Heart right ventricle (tissue), 16 donors: ENCODE results near the gene GGACT. TPM values are rescaled to one million over a fixed set of nuclear protein-coding genes. Genes with fewer than 3 reads are reported as not detected.

Source experiments
- ATAC-seq, 8 donors: fragments of 200-7000 bp; cut with Tn5 transposase; one replicate each; pipeline ENCODE4 v1.9.1; 2020; ENCODE audit warnings: mild to moderate bottlenecking in 8 of 8, moderate library complexity in 8 of 8, moderate number of reproducible peaks in 1 of 8
- DNase-seq, 2 donors: peaks; one replicate each; pipeline ENCODE4 v3.0.0-alpha.2; 2020
- H3K27ac ChIP-seq, 10 donors: fragments of 200-600 bp; sonication (generic) in 2 of 10; one replicate each; pipeline versions ENCODE4 v1.5.0 to v1.8.0; 2020 to 2022; ENCODE audit warnings: mild to moderate bottlenecking in 3 of 10
- H3K27me3 ChIP-seq, 7 donors: fragments of 200-600 bp; one replicate each; pipeline ENCODE4 v1.8.0; 2021 to 2022; ENCODE audit warnings: mild to moderate bottlenecking in 2 of 7
- H3K36me3 ChIP-seq, 9 donors: fragments of 200-600 bp; sonication (generic) in 1 of 9; one replicate each; pipeline versions ENCODE4 v1.5.0 to v1.8.0; 2020 to 2022; ENCODE audit warnings: mild to moderate bottlenecking in 2 of 9
- H3K4me1 ChIP-seq, 9 donors: fragments of 200-600 bp; sonication (generic) in 1 of 9; one replicate each; pipeline versions ENCODE4 v1.5.0 to v1.8.0; 2020 to 2022; ENCODE audit warnings: mild to moderate bottlenecking in 4 of 9
- H3K4me3 ChIP-seq, 10 donors: fragments of 200-600 bp; sonication (generic) in 2 of 10; one replicate each; pipeline versions ENCODE4 v1.5.0 to v1.8.0; 2020 to 2022; ENCODE audit warnings: mild to moderate bottlenecking in 7 of 10, moderate library complexity in 2 of 10
- H3K9me3 ChIP-seq, 11 donors: fragments of 200-600 bp in 10 of 11; sonication (generic) in 2 of 11; one replicate each; pipeline versions ENCODE4 v1.5.0 to v1.8.0; 2013 to 2022; ENCODE audit warnings: mild to moderate bottlenecking in 2 of 11, control low read depth in 1 of 11, moderate library complexity in 1 of 11
- CTCF ChIP-seq, 9 donors: fragments of 200-600 bp; sonication (generic) in 2 of 9; IDR thresholded peaks; one replicate each; pipeline versions ENCODE4 v1.5.0 to v1.8.0; 2021 to 2022; ENCODE audit warnings: antibody characterized with exemption in 9 of 9, mild to moderate bottlenecking in 5 of 9, moderate library complexity in 1 of 9
- WGBS, 2 donors: extraction: QIAGEN DNeasy Blood & Tissue Kit; methylation state at CpG; one replicate each; pipeline ENCODE4 v1.1.7; 2013; ENCODE audit warnings: inconsistent platforms in 1 of 2; 5-methylcytosine and 5-hydroxymethylcytosine counted together
- intact Hi-C, 10 donors: fragments of 100-400 bp; cut with DNase I; formaldehyde crosslinking; loops; one replicate each; pipeline versions ENCODE4 v1.11.1 to v1.14.2; 2022
- polyA plus RNA-seq, 2 donors: library from polyadenylated mRNA; stranded (reverse); fragments of 200-250 nt; gene quantifications; one replicate each; pipeline ENCODE4 v1.2.3, GENCODE V29; 2013
- total RNA-seq, 10 donors: library from RNA; stranded (reverse); fragmentation: NEBNext Ultra II Directional in 3 of 10; extraction: Animal tissue kit (Norgen Biotek cat#: 25700) in 3 of 10; gene quantifications; one replicate each; pipeline versions ENCODE4 v1.2.1 to v1.2.4, GENCODE V29; 2021 to 2023
- donor health status: Arrhythmogenic right ventricular cardiomyopathy.
- donor health status: ischemic (EF 13 %, LVEDD 7.1; RV severe dilation, severe dysfunction).
- donor health status: healthy with polysubstance abuse.
- donor health status: DM: no; HTN: yes; CAD: no.
- donor health status: DM: no; HTN: no; CAD: no.
- donor health status: ischemic (EF 25% LVEDD 6.9; RV normal size, moderate dysfunction).
- donor health status: ischemic (EF 25% LVEDD 5.7; RV mildly dilated, moderate dysfunction).
- donor health status: healthy.
- donor health status: DM: yes; HTN: yes; CAD: no.
- donor health status: Ischemic cardiomyopathy.
- donor health status: ischemic (EF 35%, LVEDD 5.7; RV mildly dilated, moderate dysfunction).
- donor health status: nonischemic (EF 11% LVEDD 7.7; RV severe dilation, severe dysfunction).
- donor health status: DM: yes; HTN: yes; CAD: no.
- donor health status: PGD.
- donor health status: ischemic (EF 29% LVEDD 5.4; RV normal size, mild dysfunction).
- donor health status: nonischemic (EF 23%, LVEDD 6.1; RV moderate dilation, normal function).

The GGACT gene
- total and polyA plus RNA-seq, 12 donors = 0.51 to 3.5 (median 1.6) TPM

DNA sequence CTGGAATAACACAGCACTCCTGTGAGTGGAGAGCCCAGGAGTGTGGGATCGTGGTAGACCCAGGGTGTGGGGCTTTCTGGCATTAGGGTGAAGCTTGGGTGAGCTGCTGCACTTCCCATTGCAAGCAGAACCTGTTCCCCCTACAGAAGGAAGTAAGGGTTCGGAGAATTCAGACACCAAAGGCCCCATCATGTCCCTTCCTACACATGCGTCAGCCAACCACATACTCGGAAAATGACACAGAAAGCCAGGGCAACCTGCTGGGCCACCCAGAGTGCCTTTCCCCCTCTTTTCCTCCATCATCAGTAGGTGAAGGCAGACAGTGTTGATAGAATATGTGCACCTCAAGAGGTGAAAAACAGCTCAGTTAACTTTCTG, 42.9 kb downstream of the GGACT start:
- intact Hi-C loops = no loop called here
- ATAC-seq = no peak
- Histone ChIP-seq H3K27me3 (no peaks in the 10 kb centered on the region), H3K4me1 (peaks cover 0 to 12% (median 0%) of the 10 kb centered on the region in 9 donors), H3K4me3 (no peak overlapping the region), H3K27ac (no peak overlapping the region), H3K9me3 (no peaks in the 10 kb centered on the region), H3K36me3 (no peaks in the 10 kb centered on the region)
- DNase-seq = no peak
- WGBS, 2 donors = 95 to 96% methylated on average over 4 of the region's 4 CpGs
- TF ChIP-seq CTCF (IDR thresholded peaks at IDR 0.05) = no peak

- peaks cover 0 to 12% (median 0%) of the 10 kb centered on the region in 9 donors for H3K4me1 ChIP-seq
- no peak overlapping the region for H3K27ac ChIP-seq
- no peaks in the 10 kb centered on the region for H3K27me3 ChIP-seq
- DNase-seq (peak; percentile 26 to 68), ATAC-seq (peak; percentile 50 to 90 (median 82))
- H3K4me3 ChIP-seq = peak overlapping the region in 4 of 10 donors; percentile 23 to 45 (median 40)
- TF ChIP-seq CTCF (IDR thresholded peaks at IDR 0.05) = no peak
- H3K36me3 ChIP-seq = no peaks in the 10 kb centered on the region
- intact Hi-C loops = no loop called here
- whole genome bisulfite sequencing, 2 donors = 70 to 79% methylated on average over 22 of the region's 22 CpGs
- H3K9me3 ChIP-seq = no peaks in the 10 kb centered on the region
These were observed 43.5 kb downstream of the GGACT start for GRCh38 chr13:100544866-100545683.

DNA sequence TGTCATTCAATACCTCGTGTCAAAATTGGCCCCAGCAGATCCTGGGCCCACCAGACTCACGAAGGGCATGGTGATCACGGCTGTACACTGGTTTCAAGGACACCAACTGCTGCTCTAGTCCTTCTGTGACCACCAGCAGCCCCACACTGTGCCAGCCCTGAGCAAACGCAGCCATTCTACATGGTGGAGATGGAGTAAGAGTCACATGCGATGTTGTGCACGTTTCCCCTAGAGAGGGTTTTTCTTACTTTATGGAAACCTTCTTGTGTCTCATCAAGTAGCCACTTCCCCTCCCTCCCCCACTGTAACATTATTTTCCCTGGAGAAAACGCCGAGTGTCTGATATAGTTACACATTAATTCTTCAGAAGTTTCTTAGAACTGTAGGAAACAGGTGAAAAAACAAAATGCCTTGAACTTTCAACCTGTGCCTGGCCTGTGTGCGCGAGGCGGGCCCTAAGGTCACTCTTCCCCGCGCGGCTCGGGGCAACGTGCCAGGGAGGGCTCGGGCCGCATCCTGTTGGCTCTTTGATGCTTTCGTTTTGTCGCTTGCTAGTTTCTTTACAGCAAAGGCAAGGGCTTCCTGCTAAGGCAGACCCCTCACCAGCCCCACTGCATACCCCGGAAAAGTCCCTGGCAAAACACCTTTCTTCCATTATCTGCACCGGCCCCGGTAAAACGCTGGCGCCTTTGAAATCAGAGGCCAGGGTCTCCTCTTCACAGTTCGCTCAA, 44.6 kb downstream of the GGACT start:
- H3K9me3 ChIP-seq = peaks cover 0 to 5% (median 0%) of the 10 kb centered on the region in 11 donors
- peak overlapping the region in 6 of 10 donors; percentile 23 to 45 (median 34) for H3K4me3 ChIP-seq
- H3K36me3 ChIP-seq = no peaks in the 10 kb centered on the region
- 67 to 73% methylated on average over 26 of the region's 26 CpGs for WGBS, 2 donors
- H3K27ac ChIP-seq = no peak overlapping the region
- intact Hi-C loops = no loop called here
- ATAC-seq = peak in 5 of 8 donors; percentile 10 to 79 (median 61)
- TF ChIP-seq CTCF (IDR thresholded peaks at IDR 0.05) = no peak
- H3K4me1 ChIP-seq = peaks cover 0 to 12% (median 0%) of the 10 kb centered on the region in 9 donors
- peak in 1 of 2 donors; percentile 14 for DNase-seq
- H3K27me3 ChIP-seq = no peaks in the 10 kb centered on the region

- Histone ChIP-seq H3K27ac (no peak overlapping the region), H3K27me3 (no peaks in the 10 kb centered on the region), H3K4me3 (no peak overlapping the region), H3K36me3 (no peaks in the 10 kb centered on the region), H3K4me1 (peaks cover 0 to 12% (median 0%) of the 10 kb centered on the region in 9 donors), H3K9me3 (peaks cover 0 to 13% (median 0%) of the 10 kb centered on the region in 11 donors)
- peak in 4 of 9 donors; percentile 5 to 38 (median 22) for TF ChIP-seq CTCF (IDR thresholded peaks at IDR 0.05)
- WGBS, 2 donors = 86 to 89% methylated on average over 8 of the region's 8 CpGs
- no peak for DNase-seq
- no peak for ATAC-seq
- intact Hi-C loops = no loop called here
These were observed 45.8 kb downstream of the GGACT start for GRCh38 chr13:100542826-100543156.
